NOMO-1 treated with DMSO at 0.1 percent for 48 hours (cell line): Measurements from ENCODE around the gene MAGIX.
A peak's percentile ranks its signal among the peaks of the same experiment; 100 is the strongest.
"Not testable (repeated sequence)": the region's sequence is repeated elsewhere in the genome, so short reads cannot be mapped to it uniquely, and the experiment has no call there.

Experiments used
- DNase-seq: peaks from one replicate; lab custom pipeline; 2025; ENCODE audit not compliant: unreplicated experiment; lab: John Stamatoyannopoulos, UW

Gene MAGIX

GRCh38 chrX:49160908-49161307, 1.6 kb upstream of the MAGIX start:
- DNase-seq: no peak

GRCh38 chrX:49161632-49162031, 926 bp upstream of the MAGIX start:
- DNase-seq: no peak

- DNase-seq: peak; percentile 82
These were observed 1.2 kb downstream of the MAGIX start for GRCh38 chrX:49163555-49164419.

- no peak for DNase-seq
These were observed 2.2 kb downstream of the MAGIX start for GRCh38 chrX:49164589-49165360.

- DNase-seq: peak; percentile 82
These were observed 3.6 kb downstream of the MAGIX start for GRCh38 chrX:49165901-49166881.

GRCh38 chrX:49166914-49167739, 4.6 kb downstream of the MAGIX start:
- peak; percentile 83 for DNase-seq

- no peak for DNase-seq
These were observed 5.2 kb downstream of the MAGIX start for GRCh38 chrX:49167740-49168108.

- DNase-seq: peak; percentile 39
These were observed 9.3 kb downstream of the MAGIX start, which contains the start of gene PLP2 for GRCh38 chrX:49171752-49172279. TSS of gene PLP2 (plus strand) at chrX:49171898. CDS start at chrX:49172001, 103 bp downstream.

GRCh38 chrX:49172280-49172780, 9.8 kb downstream of the MAGIX start:
- peak; percentile 71 for DNase-seq

GRCh38 chrX:49173544-49173943, 11.0 kb downstream of the MAGIX start:
- not testable (repeated sequence) for DNase-seq

- no peak for DNase-seq
These were observed 12.2 kb downstream of the MAGIX start for GRCh38 chrX:49174723-49175122.

GRCh38 chrX:49175435-49176274, 13.1 kb downstream of the MAGIX start:
- DNase-seq: no peak

- peak; percentile 81 for DNase-seq
These were observed 14.1 kb downstream of the MAGIX start for GRCh38 chrX:49176421-49177326.

- peak; percentile 24 for DNase-seq
These were observed 14.8 kb downstream of the MAGIX start for GRCh38 chrX:49177338-49177833.

GRCh38 chrX:49177873-49178480, 15.4 kb downstream of the MAGIX start:
- no peak for DNase-seq

- DNase-seq: no peak
These were observed 16.0 kb downstream of the MAGIX start for GRCh38 chrX:49178537-49178936.

- no peak for DNase-seq
These were observed 16.8 kb downstream of the MAGIX start for GRCh38 chrX:49179358-49179757.
